Left ventricle myocardium superior (tissue), 1 donor: ENCODE data around the gene CELF4. TPM values are rescaled to one million over a fixed set of nuclear protein-coding genes. Genes with fewer than 3 reads are reported as not detected.

Source experiments
- ATAC-seq: fragments of 200-7000 bp; cut with Tn5 transposase; one replicate; pipeline ENCODE4 v1.9.1; 2020; ENCODE audit warnings: mild to moderate bottlenecking, moderate library complexity
- DNase-seq: peaks from one replicate; pipeline ENCODE4 v3.0.0-alpha.2; 2020
- intact Hi-C: fragments of 100-400 bp; cut with micrococcal nuclease; formaldehyde crosslinking; loops from one replicate; pipeline ENCODE4 v1.11.0; 2022
- total RNA-seq: library from RNA; stranded (reverse); fragmentation: NEBNext Ultra II Directional; extraction: Animal tissue kit (Norgen Biotek cat#: 25700); gene quantifications from one replicate; pipeline ENCODE4 v1.2.1, GENCODE V29; 2021
- donor health status: DM: no; HTN: yes; CAD: no; lungs with severe emphysema.

CELF4 gene
- total RNA-seq, 1 donor from 2014 or later: 0.52 TPM

DNA sequence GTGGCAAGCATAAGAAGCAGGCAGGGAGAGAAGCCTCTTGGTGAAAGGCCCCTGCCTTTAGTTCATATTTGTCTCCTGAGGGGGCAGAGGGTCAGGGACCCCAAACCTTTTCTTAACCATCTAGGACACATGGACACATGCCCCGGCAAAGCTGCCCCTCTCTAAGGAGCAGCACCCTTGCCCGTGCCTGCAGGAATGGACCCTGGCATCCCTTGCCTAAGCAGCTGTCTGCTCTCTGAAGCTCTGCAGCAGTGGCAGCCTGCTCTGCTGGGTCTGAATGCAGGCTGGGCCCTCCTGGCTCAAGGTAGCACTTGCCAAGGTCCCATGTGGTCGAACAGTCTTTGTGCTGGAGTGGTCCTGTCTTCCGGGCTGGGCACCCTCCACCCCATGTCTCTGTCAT is 174.4 kb downstream of the CELF4 start:
- ATAC-seq (no peak), DNase-seq (no peak)
- intact Hi-C loops: no loop called here

DNA sequence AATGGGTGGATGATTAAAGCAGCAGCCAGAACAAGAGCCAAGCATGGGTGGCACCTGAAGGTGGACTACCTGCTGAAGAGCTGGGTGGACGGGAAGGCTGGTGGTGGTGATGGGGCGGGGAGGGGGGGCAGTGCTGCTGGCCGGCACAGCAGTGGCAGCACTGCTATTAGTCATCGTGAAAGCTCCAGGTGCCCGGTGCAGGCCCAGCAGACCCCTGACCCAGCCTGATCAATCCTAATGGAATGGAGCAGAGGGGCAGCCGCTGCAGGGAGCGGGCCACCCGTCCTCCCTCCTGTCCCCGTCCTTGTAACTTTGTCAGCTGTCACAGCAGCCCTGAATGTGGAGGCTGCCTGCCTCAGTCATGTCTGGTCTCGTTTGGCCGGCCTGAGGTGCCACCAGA is 174.9 kb downstream of the CELF4 start:
- intact Hi-C loops: no loop called here
- ATAC-seq (no peak), DNase-seq (no peak)

DNA sequence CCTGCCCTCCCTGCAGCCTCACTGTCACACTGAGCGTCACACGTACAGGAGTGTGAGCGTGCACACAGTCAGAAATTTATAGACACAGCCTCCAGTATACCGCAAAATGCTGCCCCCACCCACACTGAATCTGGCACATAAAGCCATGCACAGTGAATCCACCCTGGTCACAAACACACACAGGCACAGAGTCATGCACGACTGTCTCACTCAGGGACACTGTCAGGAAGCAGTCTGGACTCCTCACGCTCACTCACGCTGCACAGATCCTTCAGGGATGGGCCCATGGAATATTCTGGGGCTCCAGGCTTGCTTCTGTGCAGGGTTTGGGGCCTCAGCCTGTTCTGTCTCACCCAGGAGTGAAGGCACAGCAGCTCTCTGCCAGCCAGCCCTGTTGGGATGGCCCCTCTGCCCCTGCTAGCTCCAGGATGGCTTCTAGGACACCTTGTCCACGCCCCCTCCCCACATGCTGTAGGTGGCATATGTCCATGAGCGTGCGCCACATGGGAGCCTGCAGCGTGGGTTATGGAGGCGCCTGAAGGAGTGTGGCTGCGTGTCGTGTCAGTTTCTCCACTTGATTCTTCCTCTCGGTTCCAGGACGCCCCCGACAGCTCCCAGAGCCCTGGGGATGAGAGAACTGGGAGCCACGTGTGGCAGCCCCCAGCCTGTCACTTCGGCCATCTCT is 175.8 kb downstream of the CELF4 start:
- ATAC-seq (no peak), DNase-seq (no peak)
- intact Hi-C loops: loop anchor here (5.0 to 10.0 kb wide), 2 partner anchors 85 to 147 kb away; no protein-coding TSS in a partner anchor

DNA sequence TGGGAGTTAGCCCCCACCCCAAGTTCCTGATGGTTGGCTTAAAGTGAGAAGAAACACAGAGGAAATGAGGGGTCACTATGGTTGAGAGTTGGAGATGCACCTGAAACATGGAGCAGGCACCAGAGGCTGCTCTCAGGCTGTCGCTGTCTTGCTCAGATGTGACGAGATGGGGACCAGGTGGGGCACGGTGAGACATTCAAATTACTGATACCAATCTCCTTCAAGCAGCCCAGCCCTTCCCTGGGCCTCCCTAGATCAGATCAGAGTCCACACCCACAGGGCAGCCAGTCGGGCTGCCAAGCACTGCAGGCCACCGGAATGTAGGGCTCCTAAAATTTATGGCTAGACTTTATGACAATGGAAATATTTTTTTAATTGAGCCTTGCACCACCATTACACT is 176.6 kb downstream of the CELF4 start:
- ATAC-seq: no peak
- intact Hi-C loops: loop anchor here (5.0 to 10.0 kb wide), 2 partner anchors 86 to 148 kb away; no protein-coding TSS in a partner anchor
- DNase-seq: no peak

DNA sequence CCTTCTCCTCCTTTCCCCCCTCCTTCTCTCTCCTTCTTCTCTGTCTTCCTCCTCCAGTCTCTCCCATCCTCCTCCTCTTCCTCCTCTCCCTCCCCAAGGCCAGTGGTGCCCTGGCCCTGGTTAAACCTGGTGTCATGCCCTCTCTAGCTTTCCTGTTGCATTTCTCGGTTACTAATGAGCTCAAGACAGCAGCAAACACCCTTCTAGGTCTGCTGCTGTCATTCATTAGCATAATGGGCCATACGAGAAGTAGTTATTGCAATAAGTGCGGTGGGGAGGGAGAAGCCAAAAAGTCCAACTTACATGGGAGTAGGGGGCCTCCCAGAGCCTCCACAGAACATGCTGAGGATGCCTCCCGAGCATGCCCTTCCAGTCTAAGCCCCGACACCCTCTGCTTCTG is 177.2 kb downstream of the CELF4 start:
- intact Hi-C loops: loop anchor here (5.0 to 10.0 kb wide), 2 partner anchors 86 to 149 kb away; no protein-coding TSS in a partner anchor
- DNase-seq: no peak
- ATAC-seq: no peak

GRCh38 chr18:37385846-37386778 is 179.5 kb downstream of the CELF4 start:
- ATAC-seq (no peak), DNase-seq (no peak)
- intact Hi-C loops: loop anchor here (5.0 to 10.0 kb wide), 2 partner anchors 89 to 151 kb away; no protein-coding TSS in a partner anchor

DNA sequence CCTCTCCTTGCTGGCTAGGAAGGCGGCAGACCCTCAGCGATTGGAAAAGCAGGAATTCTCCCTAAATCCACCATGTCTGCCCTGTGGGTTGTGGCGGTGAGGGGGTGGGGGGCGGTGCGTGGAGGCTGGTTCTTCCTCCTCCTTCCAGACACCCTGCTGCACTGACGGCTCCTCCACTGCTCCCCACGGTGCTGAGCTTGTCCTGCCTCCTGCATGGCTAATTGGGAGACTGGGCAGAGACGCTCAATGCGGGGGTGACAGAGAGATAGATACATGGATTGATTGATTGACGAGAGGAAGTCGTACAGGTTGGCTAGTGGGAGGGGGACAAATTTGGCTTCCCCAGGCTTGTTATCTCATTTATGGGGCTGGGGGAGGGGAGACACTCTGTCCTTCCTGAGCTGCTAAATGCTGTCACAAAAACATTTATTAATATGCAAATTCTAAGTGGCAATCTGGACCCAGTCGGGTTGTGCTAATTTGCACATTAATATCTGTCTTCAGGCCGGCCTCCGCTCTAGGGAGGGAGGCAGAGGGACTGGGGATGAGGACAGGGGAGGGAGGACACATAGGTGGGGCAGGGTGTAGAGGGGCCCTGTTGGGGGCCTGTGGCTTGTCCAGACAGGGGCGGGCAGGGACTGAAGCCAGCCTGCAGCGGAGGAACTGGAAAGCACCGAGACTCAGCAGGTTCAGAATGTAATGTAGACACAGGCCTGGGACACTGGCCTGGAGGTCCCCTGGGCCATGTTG is 181.6 kb downstream of the CELF4 start:
- ATAC-seq: no peak
- DNase-seq: no peak
- intact Hi-C loops: loop anchor here (10.0 kb wide), 1 partner anchor 91 kb away; no protein-coding TSS in a partner anchor

DNA sequence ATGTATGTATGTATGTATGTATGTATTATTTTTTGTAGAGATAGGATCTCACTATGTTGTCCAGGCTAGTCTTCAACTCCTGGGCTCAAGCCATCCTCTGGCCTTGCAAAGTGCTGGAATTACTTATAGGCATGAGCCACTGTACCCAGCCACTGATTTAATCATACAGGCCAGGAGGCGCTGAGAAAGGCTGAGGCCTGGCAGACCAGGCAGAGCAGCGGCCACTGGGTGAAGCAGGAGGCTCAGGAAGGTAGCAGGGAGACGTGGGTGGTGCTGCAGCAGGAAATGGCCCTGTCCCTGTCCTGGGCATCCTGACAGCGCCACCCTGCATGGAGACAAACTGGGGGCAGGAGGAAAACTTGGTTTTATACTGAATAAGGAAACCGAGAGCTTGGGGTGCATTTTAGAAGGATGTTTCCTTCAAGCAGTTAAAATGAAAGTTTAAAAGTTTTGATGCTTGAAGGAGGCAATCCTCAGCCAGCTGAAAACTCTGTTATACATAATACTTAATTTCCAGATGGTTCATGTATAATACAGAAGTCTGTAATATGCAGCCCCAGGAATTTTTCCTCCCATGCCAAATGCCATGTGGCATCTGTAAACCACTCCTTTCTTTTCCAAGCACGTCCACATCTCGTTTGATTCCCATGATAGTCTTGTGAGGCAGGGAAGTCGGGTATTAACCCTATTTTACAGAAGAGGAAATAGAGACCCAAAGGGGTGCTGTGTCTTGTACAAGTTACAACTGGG is 182.4 kb downstream of the CELF4 start:
- ATAC-seq (no peak), DNase-seq (no peak)
- intact Hi-C loops: loop anchor here (10.0 kb wide), 1 partner anchor 92 kb away; no protein-coding TSS in a partner anchor

DNA sequence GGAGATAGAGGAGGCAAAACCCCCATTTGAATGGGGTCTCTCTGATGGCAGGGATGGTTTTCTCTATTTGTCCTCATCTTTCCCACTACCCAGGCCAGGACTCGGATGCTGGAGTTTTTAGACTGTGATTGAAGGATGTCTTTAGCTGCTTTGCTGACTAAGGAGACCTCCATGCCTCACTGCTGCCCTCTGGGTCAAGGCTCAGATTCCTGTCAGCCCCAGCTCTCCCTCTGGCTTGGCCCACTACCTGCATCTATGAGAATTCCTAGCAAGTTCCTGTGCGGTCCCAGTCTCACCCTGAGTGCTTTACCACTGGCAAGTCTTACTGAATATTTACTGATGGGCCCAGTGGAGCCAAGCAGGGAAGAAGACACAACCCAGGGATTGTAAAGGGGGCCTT is 184.0 kb downstream of the CELF4 start:
- no peak for DNase-seq
- ATAC-seq: no peak
- intact Hi-C loops: loop anchor here (10.0 kb wide), 1 partner anchor 93 kb away; no protein-coding TSS in a partner anchor

- intact Hi-C loops: loop anchor here (10.0 kb wide), 1 partner anchor 94 kb away; no protein-coding TSS in a partner anchor
- ATAC-seq (no peak), DNase-seq (no peak)
These were observed 185.0 kb downstream of the CELF4 start for GRCh38 chr18:37380546-37381110.

- intact Hi-C loops: no loop called here
- ATAC-seq: no peak
These were observed 187.1 kb downstream of the CELF4 start for GRCh38 chr18:37378336-37379010.

GRCh38 chr18:37375181-37375580 is 190.4 kb downstream of the CELF4 start:
- no peak for ATAC-seq
- intact Hi-C loops: no loop called here
- DNase-seq: no peak

More at GRCh38 chr18:37378336-37379010, 187.1 kb downstream of the CELF4 start:
- no peak for DNase-seq

- ATAC-seq (no peak), DNase-seq (no peak)
- intact Hi-C loops: no loop called here
These were observed 197.3 kb downstream of the CELF4 start for GRCh38 chr18:37368110-37368954.

GRCh38 chr18:37364237-37364636 is 201.4 kb downstream of the CELF4 start:
- DNase-seq (peak; percentile 81), ATAC-seq (peak; percentile 93)
- intact Hi-C loops: no loop called here

DNA sequence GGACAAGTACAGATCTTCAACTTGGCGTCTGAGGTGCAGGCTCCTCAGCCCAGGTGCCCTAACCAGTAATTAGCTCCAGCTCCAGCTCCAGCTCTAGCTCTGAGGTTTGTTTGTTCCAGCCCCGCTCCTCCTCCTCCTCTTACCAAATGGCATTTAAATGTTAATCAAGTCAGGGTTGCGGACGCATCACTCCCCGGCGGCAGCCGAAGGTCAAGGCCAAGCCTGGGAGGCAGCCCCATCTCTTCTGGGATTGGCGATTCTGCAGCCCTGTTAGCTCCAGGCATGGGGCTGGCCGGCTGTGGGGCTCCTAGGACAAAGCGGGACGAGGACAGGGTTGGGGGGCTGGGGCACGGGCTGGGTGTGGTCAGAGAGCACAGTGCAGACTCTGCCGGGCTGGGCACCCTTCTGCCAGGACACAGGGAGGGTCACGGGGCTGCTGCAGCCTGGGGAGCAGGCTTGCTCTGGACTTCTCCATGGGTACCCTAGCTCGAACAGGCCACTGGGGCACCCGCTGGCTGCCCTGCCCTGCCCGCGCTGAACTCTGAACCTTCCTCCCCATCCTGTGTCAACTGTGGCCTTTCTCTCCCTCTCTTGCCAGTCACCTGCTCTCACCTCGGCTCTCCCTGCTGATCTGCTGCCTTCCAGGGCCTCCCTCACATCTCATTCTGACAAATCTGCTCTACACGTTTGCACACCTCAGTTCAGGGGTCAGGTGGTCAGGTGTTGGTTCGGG is 203.3 kb downstream of the CELF4 start:
- intact Hi-C loops: no loop called here
- DNase-seq: no peak
- no peak for ATAC-seq
